LNCAP (cell line): ENCODE results near the gene RAVER1.

Source experiments
- CTCF ChIP-seq: fragments of 450-650 bp; IDR thresholded peaks from 2 replicates; pipeline ENCODE4 v1.5.1; 2017; ENCODE audit warnings: mild to moderate bottlenecking

The RAVER1 gene

GRCh38 chr19:10286803-10287737 is 46.3 kb downstream of the RAVER1 start, which contains the start of gene ICAM4:
TSS of gene ICAM4 (plus strand) at chr19:10286955. CDS start at chr19:10287013, 58 bp downstream.
- no peak for TF ChIP-seq CTCF

GRCh38 chr19:10285393-10285792 is 47.9 kb downstream of the RAVER1 start:
- no peak for TF ChIP-seq CTCF

- no peak for TF ChIP-seq CTCF
Measured at GRCh38 chr19:10284960-10285278, 48.4 kb downstream of the RAVER1 start.

- TF ChIP-seq CTCF: no peak
Measured at GRCh38 chr19:10284065-10284959, 49.0 kb downstream of the RAVER1 start.

GRCh38 chr19:10283301-10284064 is 49.8 kb downstream of the RAVER1 start:
- TF ChIP-seq CTCF: no peak

GRCh38 chr19:10279737-10280442 is 53.4 kb downstream of the RAVER1 start:
- TF ChIP-seq CTCF: no peak
